Common myeloid progenitor, CD34-positive (primary cell): ENCODE measurements around the gene LRRC4C.

Source experiments
- CTCF ChIA-PET: fragments of 350-600 bp; sonication (Branson Sonifier 250); formaldehyde crosslinking; loops from one replicate; lab custom pipeline; 2021; ENCODE audit warnings: antibody characterized with exemption; lab: Charles Lee
- POLR2A ChIA-PET: fragments of 350-600 bp; sonication (Branson Sonifier 250); formaldehyde crosslinking; loops from one replicate; lab custom pipeline; 2021; ENCODE audit warnings: antibody characterized with exemption; lab: Charles Lee
- DNase-seq, 3 donors: peaks; one replicate each; pipeline versions ENCODE4 v3.0.0 to v3.0.0-alpha.2; 2013
- H3K27ac ChIP-seq, 2 experiments: 1 replicate in 1 of 2; 2 replicates in 1 of 2; pipeline ENCODE4 v1.7.0; 2013; ENCODE audit warnings: inconsistent platforms in 2 of 2, low read length in 2 of 2, mild to moderate bottlenecking in 2 of 2, low read depth in 1 of 2, moderate library complexity in 1 of 2; ENCODE audit not compliant: severe bottlenecking in 2 of 2, insufficient read depth in 1 of 2, poor library complexity in 1 of 2
- H3K27me3 ChIP-seq, 5 experiments: replicated peaks in 2 of 5; 1 replicate in 3 of 5; 2 replicates in 2 of 5; pipeline versions ENCODE4 v1.6.1 to v1.7.0; 2013; ENCODE audit warnings: low read length in 4 of 5, mild to moderate bottlenecking in 2 of 5, moderate library complexity in 2 of 5, inconsistent platforms in 1 of 5; ENCODE audit not compliant: insufficient read depth in 5 of 5, control insufficient read depth in 4 of 5
- H3K36me3 ChIP-seq, 4 experiments: 1 replicate in 2 of 4; 2 replicates in 2 of 4; pipeline versions ENCODE4 v1.6.1 to v1.7.0; 2013; ENCODE audit warnings: low read length in 3 of 4, control low read depth in 1 of 4, mild to moderate bottlenecking in 1 of 4; ENCODE audit not compliant: control insufficient read depth in 4 of 4, insufficient read depth in 4 of 4
- H3K4me1 ChIP-seq, 4 experiments: 1 replicate in 3 of 4; 2 replicates in 1 of 4; pipeline versions ENCODE4 v1.6.1 to v1.7.1; 2013; ENCODE audit warnings: low read length in 3 of 4, mild to moderate bottlenecking in 3 of 4, control low read depth in 1 of 4, inconsistent platforms in 1 of 4, moderate library complexity in 1 of 4; ENCODE audit not compliant: control insufficient read depth in 4 of 4, insufficient read depth in 4 of 4; ENCODE audit errors: control extremely low read depth in 1 of 4
- H3K4me3 ChIP-seq, 7 experiments: 1 replicate in 4 of 7; 2 replicates in 3 of 7; pipeline versions ENCODE4 v1.5.1 to v1.7.0; 2013; ENCODE audit warnings: mild to moderate bottlenecking in 7 of 7, low read length in 6 of 7, moderate library complexity in 6 of 7, inconsistent platforms in 2 of 7, low read depth in 2 of 7, control low read depth in 1 of 7; ENCODE audit not compliant: insufficient read depth in 4 of 7, control insufficient read depth in 1 of 7; ENCODE audit errors: extremely low read depth in 1 of 7
- H3K9me3 ChIP-seq, 5 experiments: 1 replicate in 4 of 5; 2 replicates in 1 of 5; pipeline versions ENCODE4 v1.6.1 to v1.7.1; 2013; ENCODE audit warnings: low read length in 4 of 5, mild to moderate bottlenecking in 2 of 5, inconsistent platforms in 1 of 5, low read depth in 1 of 5, moderate library complexity in 1 of 5; ENCODE audit not compliant: control insufficient read depth in 4 of 5, insufficient read depth in 2 of 5; ENCODE audit errors: control extremely low read depth in 1 of 5
- WGBS: methylation state at CpG from one replicate; pipeline ENCODE4 v1.1.5; 2013; ENCODE audit not compliant: insufficient coverage; 5-methylcytosine and 5-hydroxymethylcytosine counted together

LRRC4C gene

DNA sequence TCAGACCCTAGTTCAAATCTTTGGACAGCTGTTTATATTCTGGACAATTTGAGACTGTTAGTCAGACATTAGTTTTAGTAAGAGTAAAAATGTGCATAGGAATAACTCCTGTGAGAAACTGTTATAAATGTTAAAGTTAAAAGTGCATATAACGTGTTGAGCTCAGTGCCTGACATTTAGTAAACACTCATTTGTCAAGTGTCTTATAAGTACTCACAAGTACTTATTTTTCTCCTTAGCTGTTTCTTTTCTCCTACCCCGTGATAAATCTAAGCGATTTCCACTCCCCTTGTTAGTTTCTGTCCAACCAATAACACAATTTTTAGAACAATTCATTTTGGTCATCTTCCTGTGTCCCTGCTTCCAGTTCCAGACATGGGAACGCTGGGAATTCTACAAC, 59.3 kb downstream of the LRRC4C start:
- Histone ChIP-seq H3K9me3 (no peaks in the 10 kb centered on the region), H3K4me1 (no peaks in the 10 kb centered on the region), H3K36me3 (no peaks in the 10 kb centered on the region), H3K27ac (no peak overlapping the region), H3K27me3 (no peaks in the 10 kb centered on the region), H3K4me3 (no peak overlapping the region)
- DNase-seq: no peak
- WGBS: 44% methylated on average over 2 of the region's 4 CpGs
- ChIA-PET CTCF (no interaction called here), POLR2A (no interaction called here)

DNA sequence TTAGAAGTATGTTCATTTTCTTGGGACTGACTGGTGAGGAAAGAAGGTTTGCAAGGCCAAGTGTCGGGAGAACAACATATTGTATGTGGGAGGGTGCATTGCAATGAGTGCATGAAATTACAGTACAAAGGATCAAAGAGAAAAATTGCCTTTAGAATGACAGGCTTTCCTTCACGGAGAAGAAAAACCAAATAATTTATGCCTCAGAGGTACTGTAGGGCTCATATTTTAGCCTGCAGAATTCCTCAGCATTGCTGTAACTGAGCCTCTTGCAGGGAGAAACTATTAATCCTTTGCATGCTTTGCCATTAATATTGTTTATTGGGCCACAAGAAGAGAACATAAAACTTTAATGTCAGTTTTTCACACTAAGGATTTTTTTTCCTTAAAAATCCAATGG, 60.1 kb downstream of the LRRC4C start:
- H3K4me3 ChIP-seq: no peak overlapping the region
- no peak for DNase-seq
- ChIA-PET POLR2A (no interaction called here), CTCF (no interaction called here)
- H3K4me1 ChIP-seq: no peaks in the 10 kb centered on the region
- no peaks in the 10 kb centered on the region for H3K36me3 ChIP-seq
- H3K27me3 ChIP-seq: no peaks in the 10 kb centered on the region
- H3K9me3 ChIP-seq: no peaks in the 10 kb centered on the region
- 96% methylated on average over 2 of the region's 2 CpGs for WGBS
- no peak overlapping the region for H3K27ac ChIP-seq

DNA sequence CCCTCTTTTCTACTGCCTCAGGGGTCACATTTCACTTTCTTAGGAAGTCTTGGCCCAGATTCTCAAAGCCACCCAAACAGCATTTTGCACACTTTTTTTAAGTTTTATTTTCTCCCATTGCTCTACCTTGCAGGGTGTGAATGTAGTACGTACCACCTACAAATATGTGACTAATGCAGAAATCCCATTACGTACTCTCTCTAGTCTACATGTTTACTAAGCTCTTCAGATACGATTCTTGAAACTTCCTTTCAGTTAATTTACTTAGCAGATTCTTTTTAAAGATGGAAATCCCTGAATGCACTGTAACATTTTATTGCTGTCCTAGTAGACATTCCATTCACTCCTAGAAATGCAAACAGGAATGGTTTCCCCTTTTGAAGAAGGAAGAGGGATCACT, 61.3 kb downstream of the LRRC4C start:
- Histone ChIP-seq H3K4me1 (no peaks in the 10 kb centered on the region), H3K36me3 (no peaks in the 10 kb centered on the region), H3K4me3 (no peak overlapping the region), H3K9me3 (no peaks in the 10 kb centered on the region), H3K27ac (no peak overlapping the region), H3K27me3 (no peaks in the 10 kb centered on the region)
- no peak for DNase-seq
- 100% methylated on average over 1 of the region's 3 CpGs for WGBS
- ChIA-PET POLR2A (no interaction called here), CTCF (no interaction called here)

DNA sequence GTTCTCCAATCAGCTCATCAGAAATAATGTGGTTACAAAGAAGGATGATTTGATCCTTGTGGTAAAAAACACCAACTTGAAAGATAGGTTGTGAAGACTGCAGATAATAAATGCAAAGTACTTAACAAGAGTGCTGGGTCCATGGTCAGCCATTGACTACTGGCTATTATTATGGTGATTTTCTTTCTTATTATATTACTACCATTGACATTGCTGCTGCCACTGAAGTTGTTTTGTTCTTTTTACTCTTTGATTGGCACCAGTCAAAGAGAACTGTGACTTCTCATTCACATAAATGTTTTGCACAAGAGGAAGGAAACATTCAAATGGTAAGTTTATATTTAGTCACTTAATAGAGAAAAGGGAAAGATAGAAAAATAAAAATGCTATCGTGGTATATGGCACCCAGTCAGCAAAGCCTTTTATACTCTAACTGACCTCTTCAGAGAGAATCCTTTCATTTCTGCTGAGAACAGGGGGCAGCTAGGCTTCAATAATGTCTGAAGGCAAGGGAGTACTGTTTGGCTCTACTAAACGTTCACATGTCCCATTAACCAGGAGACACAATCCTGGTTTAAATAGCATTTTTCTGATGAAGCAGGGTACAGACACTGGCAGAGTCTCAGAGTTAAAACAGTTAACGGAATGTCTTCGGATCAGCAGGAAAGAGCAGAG, 64.8 kb downstream of the LRRC4C start:
- H3K36me3 ChIP-seq: no peaks in the 10 kb centered on the region
- ChIA-PET CTCF (no interaction called here), POLR2A (no interaction called here)
- H3K4me3 ChIP-seq: no peak overlapping the region
- no peaks in the 10 kb centered on the region for H3K4me1 ChIP-seq
- WGBS: 77% methylated on average over 2 of the region's 4 CpGs
- H3K9me3 ChIP-seq: no peaks in the 10 kb centered on the region
- H3K27me3 ChIP-seq: no peaks in the 10 kb centered on the region
- H3K27ac ChIP-seq: no peak overlapping the region
- no peak for DNase-seq

DNA sequence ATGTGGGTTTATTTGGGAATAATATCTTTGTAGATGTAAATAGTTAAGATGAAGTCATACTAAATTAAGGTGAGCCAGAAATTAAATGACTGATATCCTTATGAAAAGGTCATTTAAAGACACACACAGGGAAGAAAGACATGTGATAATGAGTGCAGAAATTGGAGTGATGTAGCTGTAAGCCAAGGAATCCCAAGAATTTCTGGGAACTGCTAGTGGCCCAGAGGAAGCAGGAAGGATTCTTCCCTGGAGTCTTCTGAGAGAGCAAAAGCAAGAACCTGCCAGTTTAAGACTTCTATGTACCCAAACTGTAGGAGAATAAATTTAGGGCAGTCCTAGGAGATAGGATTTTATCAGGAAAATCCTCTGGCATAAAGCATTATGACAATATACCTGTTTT, 66.9 kb downstream of the LRRC4C start:
- H3K4me3 ChIP-seq: no peak overlapping the region
- H3K4me1 ChIP-seq: no peaks in the 10 kb centered on the region
- DNase-seq: no peak
- H3K36me3 ChIP-seq: no peaks in the 10 kb centered on the region
- ChIA-PET CTCF (no interaction called here), POLR2A (no interaction called here)
- no peaks in the 10 kb centered on the region for H3K9me3 ChIP-seq
- no peak overlapping the region for H3K27ac ChIP-seq
- no peaks in the 10 kb centered on the region for H3K27me3 ChIP-seq

DNA sequence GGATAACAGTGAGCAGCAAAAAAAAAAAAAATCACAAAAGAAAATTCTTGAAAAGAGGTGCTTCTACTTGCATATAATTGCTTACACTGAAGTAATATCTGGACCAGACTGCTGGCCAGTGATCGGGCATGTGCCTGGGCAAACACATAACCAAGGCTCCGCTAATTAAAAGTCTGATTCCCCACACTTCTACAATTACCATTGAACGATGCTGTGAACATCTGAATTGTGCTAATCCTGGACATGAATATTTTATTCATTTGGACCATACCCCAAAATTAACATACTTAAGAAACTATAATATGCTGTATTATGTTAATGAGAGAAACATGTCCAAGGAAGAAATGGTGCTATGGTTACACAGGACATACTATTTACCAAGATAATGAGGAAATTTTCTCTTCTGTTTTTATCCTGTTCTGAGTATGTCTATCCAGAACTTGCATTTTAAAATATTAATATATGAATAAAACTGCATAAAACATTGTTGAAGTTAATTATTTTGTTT, 69.8 kb downstream of the LRRC4C start:
- CTCF ChIA-PET: no interaction called here
- no peaks in the 10 kb centered on the region for H3K27me3 ChIP-seq

DNA sequence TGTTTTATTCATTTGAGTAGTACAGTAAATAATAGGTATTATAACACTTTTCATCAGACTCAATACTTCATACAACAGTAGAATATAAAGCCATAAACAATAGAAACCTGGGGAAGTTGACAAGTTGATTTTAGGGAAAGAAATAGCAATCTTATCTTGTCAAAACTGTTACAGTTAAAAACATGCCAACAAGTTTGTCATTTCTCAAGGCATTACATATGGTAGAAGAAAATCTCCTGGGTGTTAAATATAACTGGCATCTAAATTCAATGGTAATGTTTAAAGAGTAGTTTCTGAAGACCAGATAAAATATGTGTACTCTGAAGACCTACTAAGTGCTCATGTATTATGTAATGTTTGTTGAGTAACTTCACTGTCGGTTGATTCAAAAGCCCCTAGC, 75.1 kb downstream of the LRRC4C start:
- POLR2A ChIA-PET: no interaction called here
- no peak overlapping the region for H3K27ac ChIP-seq
- no peaks in the 10 kb centered on the region for H3K9me3 ChIP-seq
- H3K36me3 ChIP-seq: no peaks in the 10 kb centered on the region
- CTCF ChIA-PET: no interaction called here
- H3K4me3 ChIP-seq: no peak overlapping the region
- H3K27me3 ChIP-seq: no peaks in the 10 kb centered on the region
- DNase-seq: no peak
- H3K4me1 ChIP-seq: no peaks in the 10 kb centered on the region
- WGBS: no CpG with 5 or more reads among the region's 1 CpG

More for the DNA sequence above, 69.8 kb downstream of the LRRC4C start:
- Histone ChIP-seq H3K4me3 (no peak overlapping the region), H3K9me3 (no peaks in the 10 kb centered on the region), H3K4me1 (no peaks in the 10 kb centered on the region), H3K27ac (no peak overlapping the region), H3K36me3 (no peaks in the 10 kb centered on the region)
- WGBS: 94% methylated on average over 2 of the region's 3 CpGs
- DNase-seq: no peak
- POLR2A ChIA-PET: no interaction called here
